Fibroblast of lung (primary cell): ENCODE results near the gene SCN5A. TPM values are rescaled to one million over a fixed set of nuclear protein-coding genes. Genes with fewer than 3 reads are reported as not detected.

Experiments
- DNase-seq, 2 donors: peaks; one replicate each; pipeline versions ENCODE4 v3.0.0 to v3.0.0-alpha.2; 2010; ENCODE audit warnings: low read depth in 2 of 2
- H2AFZ ChIP-seq: 2 replicates; pipeline ENCODE4 v1.5.1; 2012; ENCODE audit warnings: low read length, control low read depth, inconsistent platforms
- H3K27ac ChIP-seq: 2 replicates; pipeline ENCODE4 v1.5.1; 2011; ENCODE audit warnings: low read length, control low read depth; ENCODE audit not compliant: insufficient read depth
- H3K27me3 ChIP-seq: 2 replicates; pipeline ENCODE4 v1.5.1; 2011; ENCODE audit warnings: mild to moderate bottlenecking, low read length; ENCODE audit not compliant: control insufficient read depth, insufficient read depth
- H3K36me3 ChIP-seq: 2 replicates; pipeline ENCODE4 v1.5.1; 2011; ENCODE audit warnings: low read length; ENCODE audit not compliant: control insufficient read depth, insufficient read depth
- H3K4me1 ChIP-seq: 2 replicates; pipeline ENCODE4 v1.5.1; 2011; ENCODE audit warnings: low read length; ENCODE audit not compliant: control insufficient read depth, insufficient read depth; ENCODE audit errors: extremely low read depth
- H3K4me2 ChIP-seq: 2 replicates; pipeline ENCODE4 v1.5.1; 2011; ENCODE audit warnings: low read length, control low read depth; ENCODE audit not compliant: insufficient read depth; ENCODE audit errors: extremely low read depth
- H3K4me3 ChIP-seq, 4 experiments: fragments of 200-600 bp in 1 of 4; sonication (generic) in 1 of 4; replicated peaks in 1 of 4; 2 replicates each; pipeline ENCODE4 v1.5.1; 2011 to 2016; ENCODE audit warnings: low read length in 4 of 4, low read depth in 3 of 4, mild to moderate bottlenecking in 3 of 4, control low read depth in 2 of 4, inconsistent platforms in 1 of 4, mixed read lengths in 1 of 4; ENCODE audit not compliant: insufficient read depth in 1 of 4; ENCODE audit errors: control extremely low read depth in 1 of 4
- H3K79me2 ChIP-seq: 2 replicates; pipeline ENCODE4 v1.5.1; 2012; ENCODE audit warnings: mild to moderate bottlenecking, low read length, inconsistent platforms; ENCODE audit not compliant: control insufficient read depth, insufficient read depth
- H3K9ac ChIP-seq: 2 replicates; pipeline ENCODE4 v1.5.1; 2011; ENCODE audit warnings: mild to moderate bottlenecking, low read length, control low read depth; ENCODE audit not compliant: insufficient read depth
- H3K9me3 ChIP-seq: 2 replicates; pipeline ENCODE4 v1.5.1; 2012; ENCODE audit warnings: low read depth, low read length; ENCODE audit not compliant: control insufficient read depth, insufficient read depth
- H4K20me1 ChIP-seq: 2 replicates; pipeline ENCODE4 v1.5.1; 2011; ENCODE audit warnings: low read length; ENCODE audit not compliant: control insufficient read depth, insufficient read depth; ENCODE audit errors: extremely low read depth
- CTCF ChIP-seq, 2 donors: IDR thresholded peaks in 1 of 2; conservative IDR thresholded peaks in 1 of 2; 1 replicate in 1 of 2; 2 replicates in 1 of 2; pipeline ENCODE4 v1.5.1; 2011 to 2012; ENCODE audit warnings: low read length in 2 of 2, control low read depth in 1 of 2, inconsistent platforms in 1 of 2, low read depth in 1 of 2, mild to moderate bottlenecking in 1 of 2
- EZH2 ChIP-seq: IDR thresholded peaks from 2 replicates; pipeline ENCODE4 v1.5.1; 2012; ENCODE audit warnings: low read length, control low read depth, mild to moderate bottlenecking; ENCODE audit errors: missing control alignments
- polyA plus RNA-seq, 2 donors: library from polyadenylated mRNA; depleted of rRNA in 1 of 2; stranded (reverse) in 1 of 2; unstranded in 1 of 2; fragments of >200 nt; gene quantifications; 2 replicates each; pipeline ENCODE4 v1.2.1, GENCODE V29; 2011 to 2012; ENCODE audit warnings: missing spikeins in 1 of 2
- total RNA-seq: library from RNA; depleted of rRNA; stranded (reverse); fragments of >200 nt; gene quantifications from 2 replicates; pipeline ENCODE4 v1.2.1, GENCODE V29; 2014

The SCN5A gene
- total and polyA plus RNA-seq, 2 donors (not counting 1 experiment from before 2014, with no cell fraction given), result 0.27 to 0.50 TPM

GRCh38 chr3:38614651-38615352, 34.7 kb downstream of the SCN5A start:
- no peak for DNase-seq
- Histone ChIP-seq H3K36me3 (no peaks in the 10 kb centered on the region), H3K4me1 (no peaks in the 10 kb centered on the region), H3K9ac (no peak overlapping the region), H3K27ac (no peak overlapping the region), H4K20me1 (no peaks in the 10 kb centered on the region), H3K79me2 (no peaks in the 10 kb centered on the region), H3K9me3 (no peaks in the 10 kb centered on the region), H3K4me3 (no peak overlapping the region), H2AFZ (no peak overlapping the region), H3K4me2 (no peak overlapping the region), H3K27me3 (no peaks in the 10 kb centered on the region)
- no peak for TF ChIP-seq EZH2
- no peak for TF ChIP-seq CTCF (conservative IDR thresholded peaks at IDR 0.05 in 1 of 2, IDR thresholded peaks at IDR 0.05 in 1 of 2; ENCODE audit: low read depth in 1 of 2, low read length in 2 of 2)

GRCh38 chr3:38614091-38614490, 35.4 kb downstream of the SCN5A start:
- DNase-seq, result no peak
- TF ChIP-seq CTCF (conservative IDR thresholded peaks at IDR 0.05 in 1 of 2, IDR thresholded peaks at IDR 0.05 in 1 of 2; ENCODE audit: low read depth in 1 of 2, low read length in 2 of 2) (no peak), EZH2 (no peak)

GRCh38 chr3:38613426-38613825, 36.1 kb downstream of the SCN5A start:
- Histone ChIP-seq H3K36me3 (no peaks in the 10 kb centered on the region), H4K20me1 (no peaks in the 10 kb centered on the region), H3K9ac (no peak overlapping the region), H3K27ac (no peak overlapping the region), H3K27me3 (no peaks in the 10 kb centered on the region), H3K9me3 (no peaks in the 10 kb centered on the region), H3K4me1 (no peaks in the 10 kb centered on the region), H3K79me2 (no peaks in the 10 kb centered on the region), H3K4me3 (no peak overlapping the region), H3K4me2 (no peak overlapping the region), H2AFZ (no peak overlapping the region)
- TF ChIP-seq EZH2, result no peak
- no peak for TF ChIP-seq CTCF (conservative IDR thresholded peaks at IDR 0.05 in 1 of 2, IDR thresholded peaks at IDR 0.05 in 1 of 2; ENCODE audit: low read depth in 1 of 2, low read length in 2 of 2)
- no peak for DNase-seq

More at GRCh38 chr3:38614091-38614490, 35.4 kb downstream of the SCN5A start:
- H3K9ac ChIP-seq, result no peak overlapping the region
- H3K9me3 ChIP-seq, result no peaks in the 10 kb centered on the region
- no peak overlapping the region for H3K27ac ChIP-seq
- no peak overlapping the region for H3K4me3 ChIP-seq
- no peak overlapping the region for H3K4me2 ChIP-seq
- H3K4me1 ChIP-seq, result no peaks in the 10 kb centered on the region
- H3K36me3 ChIP-seq, result no peaks in the 10 kb centered on the region
- no peak overlapping the region for H2AFZ ChIP-seq
- no peaks in the 10 kb centered on the region for H3K79me2 ChIP-seq
- no peaks in the 10 kb centered on the region for H3K27me3 ChIP-seq
- no peaks in the 10 kb centered on the region for H4K20me1 ChIP-seq
